ENCODE measurements around the gene PARVB.

PARVB gene

GRCh38 chr22:43976861-43977795 lies 47.0 kb upstream of the PARVB start:
- CTCF ChIA-PET = interaction anchor here (0.5 to 1.5 kb wide), 7 partner anchors 10 to 180 kb away, joined by 3 to 5 read pairs (median 3); no protein-coding TSS in a partner anchor
- Histone ChIP-seq H3K9me3 (ENCODE audit: control insufficient read depth, insufficient read depth, low read depth, low read length) (no peaks in the 10 kb centered on the region), H3K27ac (ENCODE audit: extremely low read depth, low read depth, low read length) (no peak overlapping the region), H3K4me3 (ENCODE audit: low read depth, low read length) (no peak overlapping the region), H3K36me3 (ENCODE audit: control insufficient read depth in 2 of 2, insufficient read depth in 1 of 2, low read length in 2 of 2) (peaks cover 55 to 95% of the 10 kb centered on the region in 2 experiments), H3K4me1 (ENCODE audit: control insufficient read depth, insufficient read depth, low read length) (no peaks in the 10 kb centered on the region)
- POLR2A ChIA-PET = interaction anchor here (0.5 to 0.6 kb wide), 2 partner anchors 30 to 93 kb away, joined by 3 read pairs; no protein-coding TSS in a partner anchor
- no peak for TF ChIP-seq ZNF26 (tag by site-specific recombination; IDR thresholded peaks at IDR 0.05)

GRCh38 chr22:43978558-43978957 lies 45.5 kb upstream of the PARVB start:
- H3K4me1 ChIP-seq (ENCODE audit: control insufficient read depth, insufficient read depth, low read length) = no peaks in the 10 kb centered on the region
- H3K36me3 ChIP-seq (ENCODE audit: control insufficient read depth in 2 of 2, insufficient read depth in 1 of 2, low read length in 2 of 2) = peaks cover 59 to 94% of the 10 kb centered on the region in 2 experiments
- CTCF ChIA-PET = interaction anchor here (0.5 to 1.5 kb wide), 4 partner anchors 36 to 1360 kb away, joined by 3 read pairs; no protein-coding TSS in a partner anchor
- no peak overlapping the region for H3K4me3 ChIP-seq (ENCODE audit: low read depth, low read length)
- POLR2A ChIA-PET = no interaction called here
- TF ChIP-seq ZXDB (tag by site-specific recombination; IDR thresholded peaks at IDR 0.05) = no peak
- no peak for TF ChIP-seq ZNF549 (tag by site-specific recombination; IDR thresholded peaks at IDR 0.05)
- no peak for TF ChIP-seq RBAK (tag by site-specific recombination; IDR thresholded peaks at IDR 0.05)
- TF ChIP-seq ZNF37A (tag by site-specific recombination; IDR thresholded peaks at IDR 0.05) = no peak
- TF ChIP-seq ZNF18 (tag by site-specific recombination; IDR thresholded peaks at IDR 0.05) = no peak
- TF ChIP-seq GLI2 (tag by site-specific recombination; IDR thresholded peaks at IDR 0.05; ENCODE audit: borderline replicate concordance, low read depth) = no peak
- TF ChIP-seq ZNF214 (tag by site-specific recombination; IDR thresholded peaks at IDR 0.05; ENCODE audit: borderline replicate concordance) = no peak
- no peak for TF ChIP-seq ZFP69B (tag by site-specific recombination; IDR thresholded peaks at IDR 0.05)
- no peak for TF ChIP-seq ZSCAN30 (tag by site-specific recombination; IDR thresholded peaks at IDR 0.05)
- no peak for TF ChIP-seq EGR2 (tag by site-specific recombination; IDR thresholded peaks at IDR 0.05; ENCODE audit: low read depth)
- TF ChIP-seq ZNF792 (tag by site-specific recombination; IDR thresholded peaks at IDR 0.05) = no peak
- H3K27ac ChIP-seq (ENCODE audit: extremely low read depth, low read depth, low read length) = no peak overlapping the region
- H3K9me3 ChIP-seq (ENCODE audit: control insufficient read depth, insufficient read depth, low read depth, low read length) = no peaks in the 10 kb centered on the region

- H3K4me3 ChIP-seq (ENCODE audit: low read depth, low read length) = no peak overlapping the region
- no peak overlapping the region for H3K27ac ChIP-seq (ENCODE audit: extremely low read depth, low read depth, low read length)
- H3K9me3 ChIP-seq (ENCODE audit: control insufficient read depth, insufficient read depth, low read depth, low read length) = no peaks in the 10 kb centered on the region
- POLR2A ChIA-PET = no interaction called here
- no peaks in the 10 kb centered on the region for H3K4me1 ChIP-seq (ENCODE audit: control insufficient read depth, insufficient read depth, low read length)
- peak; percentile 57; the same call in 1 of the 2 replicates for TF ChIP-seq ZFP3 (tag by site-specific recombination; IDR thresholded peaks at IDR 0.05; ENCODE audit: low read depth)
- no peak for TF ChIP-seq SALL2 (tag by site-specific recombination; IDR thresholded peaks at IDR 0.05; ENCODE audit: borderline replicate concordance)
- H3K36me3 ChIP-seq (ENCODE audit: control insufficient read depth in 2 of 2, insufficient read depth in 1 of 2, low read length in 2 of 2) = peaks cover 66 to 90% of the 10 kb centered on the region in 2 experiments
- CTCF ChIA-PET = interaction anchor here (3.9 kb wide), 1 partner anchor 13 kb away, joined by 29 read pairs; no protein-coding TSS in a partner anchor
These were observed 43.5 kb upstream of the PARVB start for GRCh38 chr22:43980579-43980978.

Measured in HEK293 (cell line).